ENCODE data around the gene WDR6. TPM values are rescaled to one million over a fixed set of nuclear protein-coding genes. Genes with fewer than 3 reads are reported as not detected.

WDR6 gene
- total RNA-seq, 1 experiment from 2014 or later: 38.2 TPM

DNA sequence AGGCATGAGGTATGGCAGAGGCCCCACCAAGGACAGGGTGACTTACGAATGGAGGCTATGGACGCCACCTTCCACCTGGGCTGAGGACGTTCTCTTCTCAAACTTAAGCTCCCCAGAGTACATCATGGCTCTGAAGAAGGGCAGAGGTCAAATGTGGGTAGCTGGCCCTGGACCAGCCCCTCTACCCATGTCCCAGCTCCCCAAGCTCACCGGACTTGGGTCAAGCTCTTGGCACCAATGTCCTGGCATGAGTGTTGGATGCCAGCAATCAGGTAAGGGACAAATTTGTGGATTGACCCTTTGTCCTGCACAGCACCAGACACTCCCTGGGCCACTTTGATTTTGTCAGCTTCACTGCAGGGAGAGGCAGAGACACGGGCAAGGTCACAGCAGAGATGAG is 17.3 kb downstream of the WDR6 start:
- in situ Hi-C loops (cut with HindIII; ENCODE audit: low pct_unique_long_range_greater_than_20kb, low sequenced_read_pairs): no loop called here
- no peak for DNase-seq (ENCODE audit: low read depth)

- in situ Hi-C loops (cut with HindIII; ENCODE audit: low pct_unique_long_range_greater_than_20kb, low sequenced_read_pairs): no loop called here
- no peak for DNase-seq (ENCODE audit: low read depth)
These were observed 18.0 kb downstream of the WDR6 start for GRCh38 chr3:49025005-49025792.

GRCh38 chr3:49025793-49026520 is 18.8 kb downstream of the WDR6 start:
- DNase-seq (ENCODE audit: low read depth): no peak
- in situ Hi-C loops (cut with HindIII; ENCODE audit: low pct_unique_long_range_greater_than_20kb, low sequenced_read_pairs): no loop called here

DNA sequence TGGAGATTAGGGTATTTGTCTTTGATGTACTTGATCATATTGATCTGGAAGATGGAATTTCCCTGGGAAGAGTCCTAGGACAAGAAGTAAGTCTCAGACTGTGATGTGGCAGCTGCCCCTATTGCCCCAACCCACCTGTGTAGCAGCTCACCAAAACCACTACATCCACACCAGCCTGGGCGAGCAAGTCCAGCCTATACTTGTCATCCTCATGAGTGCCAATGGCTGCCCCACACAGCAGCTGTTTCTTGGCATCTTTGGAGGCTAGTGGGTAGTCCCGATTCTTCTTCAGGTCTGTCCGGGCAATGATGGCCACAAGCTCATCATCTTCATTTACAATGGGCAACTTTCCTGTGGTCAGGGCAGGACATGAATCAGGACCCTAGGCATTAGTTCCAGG is 19.3 kb downstream of the WDR6 start:
- no peak for DNase-seq (ENCODE audit: low read depth)
- in situ Hi-C loops (cut with HindIII; ENCODE audit: low pct_unique_long_range_greater_than_20kb, low sequenced_read_pairs): no loop called here

DNA sequence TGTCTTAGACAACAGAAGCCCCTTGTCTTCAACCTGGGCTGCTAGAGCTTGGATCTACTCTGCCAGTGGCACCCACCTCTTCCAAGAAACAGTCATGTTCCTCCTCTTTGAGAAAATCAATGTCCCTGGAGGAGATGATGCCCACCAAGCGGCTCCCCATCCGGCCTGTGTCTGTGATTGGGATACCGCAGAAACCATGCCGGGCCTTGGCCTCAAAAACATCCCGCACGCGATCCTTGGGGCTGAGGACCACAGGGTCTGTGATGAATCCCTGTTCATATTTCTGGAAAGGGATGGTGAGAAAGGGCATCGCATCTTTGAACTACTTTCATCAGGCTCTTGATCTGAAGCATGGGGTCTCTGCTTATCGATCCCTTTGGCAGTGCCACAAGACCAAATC is 20.4 kb downstream of the WDR6 start:
- in situ Hi-C loops (cut with HindIII; ENCODE audit: low pct_unique_long_range_greater_than_20kb, low sequenced_read_pairs): no loop called here
- DNase-seq (ENCODE audit: low read depth): no peak

DNA sequence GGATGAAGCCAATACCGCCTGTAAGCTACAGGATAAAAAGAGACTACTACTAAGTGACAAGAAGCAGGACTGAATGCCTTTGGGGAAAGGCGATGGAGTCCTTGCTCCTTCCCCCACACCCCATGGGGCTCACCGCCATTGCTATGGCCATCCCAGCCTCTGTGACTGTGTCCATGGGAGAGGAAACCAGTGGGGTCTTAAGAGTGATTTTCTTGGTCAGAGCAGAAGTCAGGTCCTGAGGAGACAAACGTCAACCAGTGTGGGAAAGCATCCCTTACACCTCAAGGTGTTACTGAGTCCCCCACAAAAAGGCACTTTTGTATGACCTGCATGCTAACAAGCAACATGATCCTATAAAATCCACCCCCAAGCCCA is 21.1 kb downstream of the WDR6 start:
- in situ Hi-C loops (cut with HindIII; ENCODE audit: low pct_unique_long_range_greater_than_20kb, low sequenced_read_pairs): no loop called here

DNA sequence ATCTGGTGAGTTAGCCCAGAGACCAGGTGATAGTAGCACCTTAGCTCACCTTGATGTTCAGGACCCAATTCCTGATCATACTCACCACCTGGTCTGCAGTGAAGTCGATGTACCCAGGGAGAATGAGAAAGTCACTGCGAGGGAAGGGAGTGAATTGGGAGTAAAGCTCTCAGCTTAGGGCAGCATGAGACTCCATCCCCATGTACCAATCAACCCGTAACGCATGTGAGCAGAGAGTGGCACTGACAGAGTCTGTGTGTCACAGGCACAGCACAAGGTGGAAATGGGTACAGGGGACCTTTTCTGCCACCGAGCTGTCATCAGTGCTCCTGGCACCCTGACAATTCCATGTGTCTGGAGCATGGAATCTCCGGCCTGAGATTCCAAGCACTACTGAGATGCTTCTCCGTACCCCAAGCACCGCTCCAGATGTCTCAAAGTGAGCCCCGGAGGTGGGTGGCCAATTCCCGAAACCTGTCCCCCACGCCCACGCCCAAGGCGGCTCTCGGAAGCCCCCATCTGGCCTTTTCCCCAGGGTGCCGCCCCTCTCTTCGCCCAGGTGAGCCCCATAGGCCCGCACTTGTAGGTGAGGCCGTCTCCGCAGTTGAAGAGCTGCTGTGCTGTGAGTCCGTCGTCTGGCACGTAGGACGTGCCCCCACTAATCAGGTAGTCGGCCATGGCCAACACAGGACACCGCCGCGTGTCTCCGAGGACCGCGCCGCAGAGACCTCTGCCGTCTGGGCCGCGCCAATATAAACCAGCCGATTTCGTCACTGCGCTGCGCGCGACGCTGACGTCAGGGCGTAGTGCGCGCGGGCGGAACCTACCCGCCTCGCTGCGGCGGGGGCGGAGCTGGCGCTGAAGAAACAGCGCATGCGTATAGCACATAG is 21.7 kb downstream of the WDR6 start, which contains the start of gene IMPDH2:
TSS of gene IMPDH2 (minus strand) at position 726 of the 890 bp plus-strand sequence. CDS start at position 678, 48 bp downstream.
- peak; percentile 80 for DNase-seq (ENCODE audit: low read depth)
- in situ Hi-C loops (cut with HindIII; ENCODE audit: low pct_unique_long_range_greater_than_20kb, low sequenced_read_pairs): no loop called here

More for the DNA sequence above, 21.1 kb downstream of the WDR6 start:
- no peak for DNase-seq (ENCODE audit: low read depth)

DNA sequence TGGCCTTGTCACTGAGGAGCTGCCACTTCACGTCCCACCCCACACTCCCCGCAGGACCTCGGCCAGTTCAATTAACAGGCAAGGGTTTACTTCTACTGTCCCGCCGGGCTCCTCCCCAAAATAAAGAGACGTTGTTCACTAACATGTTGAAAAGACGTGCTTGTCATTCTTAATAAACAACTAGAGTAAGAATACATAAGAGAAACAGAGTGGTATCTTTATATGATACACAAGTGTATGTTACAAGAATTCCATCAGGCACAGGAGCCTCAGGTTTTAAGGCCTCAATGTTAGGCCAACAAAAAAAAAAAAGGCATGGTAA is 22.3 kb downstream of the WDR6 start:
- in situ Hi-C loops (cut with HindIII; ENCODE audit: low pct_unique_long_range_greater_than_20kb, low sequenced_read_pairs): no loop called here
- DNase-seq (ENCODE audit: low read depth): no peak

DNA sequence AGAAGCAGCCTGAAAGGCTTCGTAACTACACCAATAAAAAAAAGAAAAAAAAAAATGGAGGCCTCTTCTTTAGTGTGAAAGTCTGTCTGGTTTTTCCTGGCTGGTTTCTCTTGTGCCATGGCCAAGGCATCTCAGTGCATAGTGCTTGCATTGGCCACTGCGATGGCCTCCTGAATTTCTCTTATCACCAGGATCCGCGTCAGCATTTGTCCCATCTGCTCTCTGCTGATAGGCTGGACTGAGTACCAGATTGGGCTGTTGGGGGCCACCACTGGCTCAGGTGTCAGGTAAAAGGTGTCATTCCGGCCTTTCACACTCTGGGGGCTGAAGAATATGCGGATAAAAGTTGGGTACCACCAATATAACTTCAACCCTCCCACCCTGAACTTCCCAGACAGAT is 23.1 kb downstream of the WDR6 start:
- in situ Hi-C loops (cut with HindIII; ENCODE audit: low pct_unique_long_range_greater_than_20kb, low sequenced_read_pairs): no loop called here

DNA sequence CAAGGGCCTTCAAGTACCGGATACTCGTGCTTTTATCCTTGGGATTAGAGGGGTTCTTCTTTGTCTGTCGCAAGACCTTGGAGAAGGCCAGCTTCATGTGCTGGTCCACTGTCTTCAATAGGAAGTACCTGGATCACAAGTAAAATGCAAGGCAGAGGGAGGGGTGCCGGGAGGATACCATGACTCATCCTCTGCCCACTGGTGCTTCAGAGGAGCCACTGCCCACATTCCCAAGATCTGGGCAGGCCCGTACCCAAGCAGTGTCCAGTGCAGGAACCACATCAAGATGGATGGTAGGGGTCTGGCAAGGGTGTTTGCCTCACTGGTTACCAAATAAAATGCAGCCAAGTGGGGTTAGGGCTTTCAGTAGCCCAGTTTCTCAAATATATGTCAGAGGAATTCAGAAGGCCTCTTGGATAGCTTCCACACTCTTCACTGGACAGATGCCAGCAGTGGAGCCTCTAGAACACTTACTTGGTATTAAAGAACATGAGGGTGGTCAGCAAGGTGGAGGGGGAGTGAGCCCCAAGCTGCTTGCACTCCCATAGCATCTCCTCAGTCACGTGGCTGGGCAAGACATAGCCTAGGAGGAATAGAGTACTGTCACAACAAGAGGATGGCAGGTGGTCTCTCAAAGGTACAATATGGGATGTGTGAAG is 25.6 kb downstream of the WDR6 start:
- DNase-seq (ENCODE audit: low read depth): no peak
- in situ Hi-C loops (cut with HindIII; ENCODE audit: low pct_unique_long_range_greater_than_20kb, low sequenced_read_pairs): no loop called here

More for the DNA sequence above, 23.1 kb downstream of the WDR6 start:
- no peak for DNase-seq (ENCODE audit: low read depth)

DNA sequence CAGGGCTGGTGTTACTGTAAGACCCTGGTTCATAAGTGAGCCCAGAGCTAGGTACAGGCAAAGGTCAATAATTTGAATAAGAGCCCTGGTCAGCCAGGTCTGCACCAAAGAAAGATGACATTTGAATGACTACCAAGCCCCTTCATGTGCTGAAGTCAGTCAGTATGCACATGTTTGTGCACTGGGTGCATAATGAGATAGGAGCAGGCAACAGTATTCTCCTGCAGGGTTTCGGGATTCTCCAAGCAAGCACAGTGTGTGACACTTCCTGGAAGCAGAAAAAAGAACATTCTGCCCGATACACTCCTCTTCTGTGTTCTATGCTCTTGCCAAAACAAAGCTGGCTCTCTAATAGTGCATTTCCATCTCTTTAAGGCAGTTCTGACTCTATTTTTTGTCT is 27.5 kb downstream of the WDR6 start:
- DNase-seq (ENCODE audit: low read depth): no peak
- in situ Hi-C loops (cut with HindIII; ENCODE audit: low pct_unique_long_range_greater_than_20kb, low sequenced_read_pairs): no loop called here

DNA sequence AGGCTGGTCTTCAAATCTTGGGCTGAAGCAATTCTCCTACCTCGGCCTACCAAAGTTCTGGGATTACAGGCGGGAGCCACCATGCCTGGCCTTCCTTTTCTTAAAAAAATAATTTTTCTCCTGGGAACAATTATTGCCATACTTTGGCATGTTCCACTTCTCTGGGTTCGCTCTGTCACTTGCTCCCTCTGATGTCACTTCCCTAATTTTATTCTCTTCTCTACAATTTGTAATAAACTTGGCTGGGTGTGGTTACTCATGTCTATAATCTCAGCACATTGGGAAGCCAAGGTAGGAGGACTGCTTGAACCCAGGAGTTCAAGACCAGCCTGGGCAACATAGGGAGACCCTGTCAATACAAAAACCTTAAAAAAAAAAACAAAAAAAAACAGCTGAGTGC is 28.1 kb downstream of the WDR6 start:
- no peak for DNase-seq (ENCODE audit: low read depth)
- in situ Hi-C loops (cut with HindIII; ENCODE audit: low pct_unique_long_range_greater_than_20kb, low sequenced_read_pairs): no loop called here

DNA sequence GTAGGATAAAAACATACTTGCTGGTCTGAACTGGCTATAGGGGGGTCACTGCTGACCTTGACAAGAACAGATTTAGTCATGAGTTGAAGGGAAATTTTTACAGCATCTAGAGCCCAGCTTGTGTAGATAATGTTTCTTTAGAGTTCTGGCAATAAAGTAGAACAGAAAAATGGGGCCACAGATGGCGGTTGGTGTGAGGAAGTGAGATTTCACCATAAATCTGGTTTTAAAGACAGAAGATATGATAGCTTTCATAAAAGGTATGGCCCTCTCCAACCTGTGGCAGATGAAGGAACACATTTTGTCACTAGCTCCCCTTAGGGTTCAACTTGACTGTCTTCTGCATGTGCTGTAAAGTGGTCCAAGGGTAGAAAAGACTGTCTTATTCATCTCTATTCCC is 46.4 kb downstream of the WDR6 start:
- in situ Hi-C loops (cut with HindIII; ENCODE audit: low pct_unique_long_range_greater_than_20kb, low sequenced_read_pairs): no loop called here

GRCh38 chr3:49054344-49054862 is 47.2 kb downstream of the WDR6 start:
- no peak for DNase-seq (ENCODE audit: low read depth)
- in situ Hi-C loops (cut with HindIII; ENCODE audit: low pct_unique_long_range_greater_than_20kb, low sequenced_read_pairs): no loop called here

More for the DNA sequence above, 46.4 kb downstream of the WDR6 start:
- no peak for DNase-seq (ENCODE audit: low read depth)

- in situ Hi-C loops (cut with HindIII; ENCODE audit: low pct_unique_long_range_greater_than_20kb, low sequenced_read_pairs): no loop called here
- no peak for DNase-seq (ENCODE audit: low read depth)
These were observed 50.1 kb downstream of the WDR6 start for GRCh38 chr3:49057268-49057667.

DNA sequence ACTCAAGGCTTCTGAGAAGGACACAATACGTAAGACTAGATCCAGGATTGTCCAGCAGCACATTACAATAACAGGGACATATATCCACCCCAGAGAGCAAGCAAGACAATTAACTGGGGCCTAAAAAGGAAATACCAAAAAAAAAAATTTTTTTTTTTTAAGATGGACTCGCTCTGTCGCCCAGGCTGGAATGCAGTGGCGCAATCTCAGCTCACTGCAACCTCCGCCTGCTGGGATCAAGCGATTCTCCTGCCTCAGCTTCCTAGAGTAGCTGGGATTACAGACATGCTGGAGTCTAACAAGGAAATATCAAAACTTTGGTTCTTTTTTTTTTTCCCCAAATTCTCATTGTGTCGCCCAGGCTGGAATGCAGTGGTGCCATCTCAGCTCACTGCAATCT is 50.8 kb downstream of the WDR6 start:
- DNase-seq (ENCODE audit: low read depth): peak; percentile 4
- in situ Hi-C loops (cut with HindIII; ENCODE audit: low pct_unique_long_range_greater_than_20kb, low sequenced_read_pairs): no loop called here
